DND-41 (cell line): ENCODE measurements around the gene MRPS7.

Source experiments
- ATAC-seq: fragments of 200-7000 bp; cut with Tn5 transposase; 3 replicates; pipeline ENCODE4 v1.9.1; 2021; ENCODE audit warnings: low read depth; ENCODE audit not compliant: insufficient read depth
- DNase-seq: peaks from one replicate; pipeline ENCODE4 v3.0.0-alpha.2; 2020
- H2AFZ ChIP-seq: 2 replicates; pipeline ENCODE4 v1.6.0; 2012; ENCODE audit warnings: low read depth, low read length
- H3K27ac ChIP-seq: 2 replicates; pipeline ENCODE4 v1.5.1; 2012; ENCODE audit warnings: low read length, inconsistent platforms
- H3K27me3 ChIP-seq: fragments of 200-600 bp; sonication (generic); 2 replicates; pipeline ENCODE4 v1.6.0; 2012; ENCODE audit warnings: low read length, mild to moderate bottlenecking, inconsistent platforms; ENCODE audit not compliant: insufficient read depth, poor library complexity
- H3K36me3 ChIP-seq: 2 replicates; pipeline ENCODE4 v1.5.1; 2012; ENCODE audit warnings: low read length, inconsistent platforms; ENCODE audit not compliant: insufficient read depth
- H3K4me1 ChIP-seq: 2 replicates; pipeline ENCODE4 v1.5.1; 2012; ENCODE audit warnings: mild to moderate bottlenecking, low read length; ENCODE audit not compliant: insufficient read depth
- H3K4me2 ChIP-seq: 2 replicates; pipeline ENCODE4 v1.6.0; 2012; ENCODE audit warnings: mild to moderate bottlenecking, moderate library complexity, low read length, inconsistent platforms; ENCODE audit not compliant: insufficient read depth
- H3K4me3 ChIP-seq, 2 experiments: fragments of 200-600 bp in 1 of 2; shearing (Covaris generic) in 1 of 2; 2 replicates each; pipeline ENCODE4 v1.5.1; 2012 to 2016; ENCODE audit warnings: inconsistent platforms in 2 of 2, low read length in 2 of 2, mild to moderate bottlenecking in 2 of 2, low read depth in 1 of 2, moderate library complexity in 1 of 2
- H3K79me2 ChIP-seq: 2 replicates; pipeline ENCODE4 v1.6.0; 2012; ENCODE audit warnings: low read length, inconsistent platforms; ENCODE audit not compliant: insufficient read depth
- H3K9ac ChIP-seq: 2 replicates; pipeline ENCODE4 v1.6.0; 2012; ENCODE audit warnings: low read depth, mild to moderate bottlenecking, inconsistent platforms, low read length, moderate library complexity
- H3K9me3 ChIP-seq: 2 replicates; pipeline ENCODE4 v1.5.1; 2012; ENCODE audit warnings: low read length, moderate library complexity, mild to moderate bottlenecking, inconsistent platforms; ENCODE audit not compliant: insufficient read depth, severe bottlenecking
- H4K20me1 ChIP-seq: 2 replicates; pipeline ENCODE4 v1.6.0; 2012; ENCODE audit warnings: low read length; ENCODE audit not compliant: insufficient read depth
- CTCF ChIP-seq: IDR thresholded peaks from 2 replicates; pipeline ENCODE4 v1.5.1; 2012; ENCODE audit warnings: borderline replicate concordance, low read length, moderate library complexity, mild to moderate bottlenecking; ENCODE audit not compliant: poor library complexity, severe bottlenecking; ENCODE audit errors: extremely low read depth
- EZH2 ChIP-seq: IDR thresholded peaks from 3 replicates; pipeline ENCODE4 v1.6.1; 2012; ENCODE audit warnings: borderline replicate concordance, low read depth, mild to moderate bottlenecking, moderate library complexity, low read length, inconsistent platforms; ENCODE audit not compliant: severe bottlenecking

Gene MRPS7

GRCh38 chr17:75231071-75231470 lies 30.6 kb upstream of the MRPS7 start:
- ATAC-seq (no peak), DNase-seq (no peak)
- H3K4me2 ChIP-seq: no peak overlapping the region
- no peaks in the 10 kb centered on the region for H3K9me3 ChIP-seq
- no peaks in the 10 kb centered on the region for H3K4me1 ChIP-seq
- H3K4me3 ChIP-seq: no peak overlapping the region
- no peak for TF ChIP-seq EZH2
- TF ChIP-seq CTCF: no peak
- no peaks in the 10 kb centered on the region for H3K27me3 ChIP-seq
- no peak overlapping the region for H3K27ac ChIP-seq
- no peak overlapping the region for H2AFZ ChIP-seq
- H3K36me3 ChIP-seq: peaks cover 89% of the 10 kb centered on the region
- H4K20me1 ChIP-seq: peaks cover 2% of the 10 kb centered on the region; the same call in 1 of the 2 replicates
- H3K9ac ChIP-seq: no peak overlapping the region
- no peaks in the 10 kb centered on the region for H3K79me2 ChIP-seq

- TF ChIP-seq EZH2 (no peak), CTCF (no peak)
- no peaks in the 10 kb centered on the region for H3K9me3 ChIP-seq
- no peak overlapping the region for H3K4me2 ChIP-seq
- no peaks in the 10 kb centered on the region for H3K79me2 ChIP-seq
- no peak overlapping the region for H2AFZ ChIP-seq
- DNase-seq (no peak), ATAC-seq (no peak)
- no peaks in the 10 kb centered on the region for H3K4me1 ChIP-seq
- H3K27ac ChIP-seq: no peak overlapping the region
- H4K20me1 ChIP-seq: peaks cover 5% of the 10 kb centered on the region; the same call in 1 of the 2 replicates
- H3K36me3 ChIP-seq: peaks cover 89% of the 10 kb centered on the region
- no peak overlapping the region for H3K9ac ChIP-seq
- no peaks in the 10 kb centered on the region for H3K27me3 ChIP-seq
- no peak overlapping the region for H3K4me3 ChIP-seq
Observed at GRCh38 chr17:75231741-75232464, 29.8 kb upstream of the MRPS7 start.

DNA sequence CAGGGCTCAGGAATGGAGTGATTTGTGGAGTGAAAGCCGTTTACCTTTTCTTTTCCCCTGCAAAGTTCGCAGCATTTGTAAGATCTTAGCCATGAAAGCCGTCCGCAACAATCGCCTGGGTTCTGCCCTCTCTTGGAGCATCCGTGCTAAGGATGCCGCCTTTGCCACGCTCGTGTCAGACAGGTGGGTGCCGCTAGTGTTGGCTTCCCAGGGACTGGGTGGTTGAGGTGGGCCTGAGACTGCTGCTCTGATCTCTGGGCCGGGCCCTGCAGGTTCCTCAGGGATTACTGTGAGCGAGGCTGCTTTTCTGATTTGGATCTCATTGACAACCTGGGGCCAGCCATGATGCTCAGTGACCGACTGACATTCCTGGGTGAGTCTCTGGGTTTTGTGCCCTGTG lies 28.9 kb upstream of the MRPS7 start:
- Histone ChIP-seq H3K4me1 (no peaks in the 10 kb centered on the region), H3K27ac (no peak overlapping the region), H3K27me3 (no peaks in the 10 kb centered on the region)

More for the DNA sequence above, 28.9 kb upstream of the MRPS7 start:
- no peaks in the 10 kb centered on the region for H3K79me2 ChIP-seq
- peaks cover 8% of the 10 kb centered on the region; the same call in 1 of the 2 replicates for H4K20me1 ChIP-seq
- H3K36me3 ChIP-seq: peaks cover 91% of the 10 kb centered on the region
- no peak for DNase-seq
- ATAC-seq: no peak
- H3K9me3 ChIP-seq: no peaks in the 10 kb centered on the region
- no peak overlapping the region for H2AFZ ChIP-seq
- no peak overlapping the region for H3K4me3 ChIP-seq
- no peak for TF ChIP-seq EZH2
- TF ChIP-seq CTCF: no peak
- H3K9ac ChIP-seq: no peak overlapping the region
- no peak overlapping the region for H3K4me2 ChIP-seq
